Measurements from ENCODE around the gene SUPT7L.
"Not testable (repeated sequence)": the region's sequence is repeated elsewhere in the genome, so short reads cannot be mapped to it uniquely, and the experiment has no call there.

SUPT7L gene

DNA sequence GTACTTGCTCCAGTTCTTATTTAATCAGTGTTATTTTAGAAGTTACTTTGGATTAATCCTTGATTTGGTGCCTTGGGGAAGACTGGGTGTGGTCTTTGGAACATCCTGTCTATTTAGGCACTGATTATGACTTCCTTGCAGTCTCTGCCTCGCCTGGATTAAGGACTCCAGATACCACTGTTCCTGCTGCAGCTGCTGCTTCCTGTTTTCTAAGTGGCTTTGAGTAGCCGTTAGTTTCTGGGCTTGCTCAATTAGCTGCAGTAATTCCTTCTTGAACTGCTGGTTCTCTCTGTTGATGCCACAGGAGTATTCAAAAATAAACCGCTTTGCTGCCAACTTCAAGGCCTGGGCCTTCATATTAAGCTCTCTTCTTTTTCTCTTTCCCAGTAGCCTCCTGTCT, 36.5 kb downstream of the SUPT7L start:
- H3K36me3 ChIP-seq (ENCODE audit: control insufficient read depth in 1 of 2, insufficient read depth in 2 of 2, low read depth in 1 of 2, low read length in 2 of 2): peaks cover 4 to 50% of the 10 kb centered on the region in 2 experiments
- H3K79me1 ChIP-seq (replicated peaks; ENCODE audit: low read length, poor library complexity, severe bottlenecking); H3K14ac ChIP-seq (ENCODE audit: low read length in 2 of 2); H3K9me3 ChIP-seq (ENCODE audit: control insufficient read depth, low read length); H3K4me2 ChIP-seq (ENCODE audit: low read length, poor library complexity, severe bottlenecking); H3K9ac ChIP-seq (ENCODE audit: low read length); H2BK15ac ChIP-seq (ENCODE audit: low read depth, poor library complexity, severe bottlenecking); H2AFZ ChIP-seq (ENCODE audit: low read depth, low read length); H2AK5ac ChIP-seq (ENCODE audit: low read length, severe bottlenecking); H3K27me3 ChIP-seq (ENCODE audit: control insufficient read depth in 1 of 2, insufficient read depth in 1 of 2, low read length in 2 of 2); H3K4me3 ChIP-seq (ENCODE audit: insufficient read depth in 1 of 2, low read depth in 1 of 2, low read length in 2 of 2); H2BK5ac ChIP-seq (ENCODE audit: low read depth, low read length, poor library complexity, severe bottlenecking); H3K23ac ChIP-seq (ENCODE audit: low read length in 2 of 2); H3K18ac ChIP-seq (ENCODE audit: low read depth in 1 of 2, low read length in 2 of 2); H3K4me1 ChIP-seq (ENCODE audit: control insufficient read depth, insufficient read depth, low read depth, low read length); H2BK12ac ChIP-seq (ENCODE audit: low read length in 2 of 2); H3K4ac ChIP-seq (ENCODE audit: low read depth in 1 of 2, low read length in 2 of 2); H2BK120ac ChIP-seq (ENCODE audit: low read depth, low read length); H4K91ac ChIP-seq (ENCODE audit: low read length); H4K8ac ChIP-seq (ENCODE audit: low read length): not testable (repeated sequence)
- H3K27ac ChIP-seq (ENCODE audit: low read length, poor library complexity, severe bottlenecking): peak overlapping the region; percentile 98
- 22% methylated on average over 3 of the region's 3 CpGs for WGBS
- peak; percentile 56 for DNase-seq

GRCh38 chr2:27626323-27626722, 37.1 kb downstream of the SUPT7L start:
- H2AFZ ChIP-seq (ENCODE audit: low read depth, low read length); DNase-seq; H4K8ac ChIP-seq (ENCODE audit: low read length); H3K4ac ChIP-seq (ENCODE audit: low read depth in 1 of 2, low read length in 2 of 2); H4K91ac ChIP-seq (ENCODE audit: low read length); H3K18ac ChIP-seq (ENCODE audit: low read depth in 1 of 2, low read length in 2 of 2); H3K4me2 ChIP-seq (ENCODE audit: low read length, poor library complexity, severe bottlenecking); H2BK120ac ChIP-seq (ENCODE audit: low read depth, low read length); H3K79me1 ChIP-seq (replicated peaks; ENCODE audit: low read length, poor library complexity, severe bottlenecking); H2BK12ac ChIP-seq (ENCODE audit: low read length in 2 of 2); H3K4me1 ChIP-seq (ENCODE audit: control insufficient read depth, insufficient read depth, low read depth, low read length); H3K9me3 ChIP-seq (ENCODE audit: control insufficient read depth, low read length); H3K9ac ChIP-seq (ENCODE audit: low read length); H2BK5ac ChIP-seq (ENCODE audit: low read depth, low read length, poor library complexity, severe bottlenecking); H3K23ac ChIP-seq (ENCODE audit: low read length in 2 of 2); H3K4me3 ChIP-seq (ENCODE audit: insufficient read depth in 1 of 2, low read depth in 1 of 2, low read length in 2 of 2); H2BK15ac ChIP-seq (ENCODE audit: low read depth, poor library complexity, severe bottlenecking); H3K14ac ChIP-seq (ENCODE audit: low read length in 2 of 2); H3K27me3 ChIP-seq (ENCODE audit: control insufficient read depth in 1 of 2, insufficient read depth in 1 of 2, low read length in 2 of 2): not testable (repeated sequence)
- peak overlapping the region; percentile 69 for H2AK5ac ChIP-seq (ENCODE audit: low read length, severe bottlenecking)
- H3K27ac ChIP-seq (ENCODE audit: low read length, poor library complexity, severe bottlenecking): peak overlapping the region; percentile 98
- H3K36me3 ChIP-seq (ENCODE audit: control insufficient read depth in 1 of 2, insufficient read depth in 2 of 2, low read depth in 1 of 2, low read length in 2 of 2): peaks cover 5 to 50% of the 10 kb centered on the region in 2 experiments
- WGBS: no CpG with 5 or more reads among the region's 1 CpG

- H3K9me3 ChIP-seq (ENCODE audit: control insufficient read depth, low read length): no peaks in the 10 kb centered on the region
- H2BK15ac ChIP-seq (ENCODE audit: low read depth, poor library complexity, severe bottlenecking): no peak overlapping the region
- no peak overlapping the region for H3K4me3 ChIP-seq (ENCODE audit: insufficient read depth in 1 of 2, low read depth in 1 of 2, low read length in 2 of 2)
- no peak overlapping the region for H3K18ac ChIP-seq (ENCODE audit: low read depth in 1 of 2, low read length in 2 of 2)
- H2BK120ac ChIP-seq (ENCODE audit: low read depth, low read length): no peak overlapping the region
- H3K4me1 ChIP-seq (ENCODE audit: control insufficient read depth, insufficient read depth, low read depth, low read length): peaks cover 5% of the 10 kb centered on the region
- no peak overlapping the region for H2AFZ ChIP-seq (ENCODE audit: low read depth, low read length)
- H3K4ac ChIP-seq (ENCODE audit: low read depth in 1 of 2, low read length in 2 of 2): no peak overlapping the region
- H2AK5ac ChIP-seq (ENCODE audit: low read length, severe bottlenecking): no peak overlapping the region
- no peak overlapping the region for H3K14ac ChIP-seq (ENCODE audit: low read length in 2 of 2)
- no peak overlapping the region for H2BK12ac ChIP-seq (ENCODE audit: low read length in 2 of 2)
- no peak overlapping the region for H3K9ac ChIP-seq (ENCODE audit: low read length)
- H3K23ac ChIP-seq (ENCODE audit: low read length in 2 of 2): no peak overlapping the region
- H4K91ac ChIP-seq (ENCODE audit: low read length): no peak overlapping the region
- DNase-seq: no peak
- no peak overlapping the region for H2BK5ac ChIP-seq (ENCODE audit: low read depth, low read length, poor library complexity, severe bottlenecking)
- H3K27ac ChIP-seq (ENCODE audit: low read length, poor library complexity, severe bottlenecking): no peak overlapping the region
- peaks cover 9 to 55% of the 10 kb centered on the region in 2 experiments for H3K36me3 ChIP-seq (ENCODE audit: control insufficient read depth in 1 of 2, insufficient read depth in 2 of 2, low read depth in 1 of 2, low read length in 2 of 2)
- no peak overlapping the region for H4K8ac ChIP-seq (ENCODE audit: low read length)
- no peak overlapping the region for H3K4me2 ChIP-seq (ENCODE audit: low read length, poor library complexity, severe bottlenecking)
- H3K79me1 ChIP-seq (replicated peaks; ENCODE audit: low read length, poor library complexity, severe bottlenecking): peaks cover 8% of the 10 kb centered on the region
- no peaks in the 10 kb centered on the region for H3K27me3 ChIP-seq (ENCODE audit: control insufficient read depth in 1 of 2, insufficient read depth in 1 of 2, low read length in 2 of 2)
These were observed 38.5 kb downstream of the SUPT7L start for GRCh38 chr2:27624943-27625342.

DNA sequence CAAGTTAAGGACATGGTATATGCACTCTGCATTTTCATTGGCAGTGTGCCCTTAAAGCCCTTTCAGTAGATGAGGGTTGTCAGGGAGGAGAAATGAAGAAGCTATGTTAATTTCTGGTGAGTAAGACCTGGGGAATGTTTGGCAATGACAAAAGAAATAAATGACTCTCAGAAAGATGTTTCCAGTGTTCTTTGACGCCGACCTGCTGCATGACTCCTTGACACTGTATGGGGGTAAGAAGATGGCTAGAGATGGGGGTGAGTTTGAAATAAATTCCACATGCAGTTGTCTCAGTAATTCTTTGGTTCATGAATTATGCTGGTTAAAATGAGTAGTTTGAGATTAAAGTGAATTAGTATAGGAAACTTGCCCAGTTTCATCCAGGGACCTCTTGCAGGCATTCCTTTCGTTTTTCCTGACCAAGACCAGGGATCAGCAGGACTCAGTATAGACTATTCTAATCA, 40.5 kb downstream of the SUPT7L start:
- Histone ChIP-seq H3K36me3 (ENCODE audit: control insufficient read depth in 1 of 2, insufficient read depth in 2 of 2, low read depth in 1 of 2, low read length in 2 of 2) (peaks cover 10 to 71% of the 10 kb centered on the region in 2 experiments), H3K18ac (ENCODE audit: low read depth in 1 of 2, low read length in 2 of 2) (no peak overlapping the region), H2AFZ (ENCODE audit: low read depth, low read length) (no peak overlapping the region), H2BK15ac (ENCODE audit: low read depth, poor library complexity, severe bottlenecking) (no peak overlapping the region), H3K4ac (ENCODE audit: low read depth in 1 of 2, low read length in 2 of 2) (no peak overlapping the region), H3K4me3 (ENCODE audit: insufficient read depth in 1 of 2, low read depth in 1 of 2, low read length in 2 of 2) (no peak overlapping the region), H3K79me1 (replicated peaks; ENCODE audit: low read length, poor library complexity, severe bottlenecking) (peaks cover 2% of the 10 kb centered on the region), H2BK5ac (ENCODE audit: low read depth, low read length, poor library complexity, severe bottlenecking) (no peak overlapping the region), H2BK12ac (ENCODE audit: low read length in 2 of 2) (no peak overlapping the region), H3K9ac (ENCODE audit: low read length) (no peak overlapping the region), H3K27ac (ENCODE audit: low read length, poor library complexity, severe bottlenecking) (peak overlapping the region; percentile 88), H3K4me2 (ENCODE audit: low read length, poor library complexity, severe bottlenecking) (no peak overlapping the region), H3K9me3 (ENCODE audit: control insufficient read depth, low read length) (no peaks in the 10 kb centered on the region), H3K23ac (ENCODE audit: low read length in 2 of 2) (no peak overlapping the region), H4K8ac (ENCODE audit: low read length) (no peak overlapping the region), H3K14ac (ENCODE audit: low read length in 2 of 2) (no peak overlapping the region), H3K27me3 (ENCODE audit: control insufficient read depth in 1 of 2, insufficient read depth in 1 of 2, low read length in 2 of 2) (no peaks in the 10 kb centered on the region), H2AK5ac (ENCODE audit: low read length, severe bottlenecking) (no peak overlapping the region), H3K4me1 (ENCODE audit: control insufficient read depth, insufficient read depth, low read depth, low read length) (peaks cover 2% of the 10 kb centered on the region), H4K91ac (ENCODE audit: low read length) (no peak overlapping the region), H2BK120ac (ENCODE audit: low read depth, low read length) (no peak overlapping the region)
- WGBS: 10% methylated on average over 2 of the region's 3 CpGs
- DNase-seq: peak; percentile 56
